ENCODE data around the gene RAX. TPM values are rescaled to one million over a fixed set of nuclear protein-coding genes. Genes with fewer than 3 reads are reported as not detected.

The RAX gene
- polyA plus RNA-seq, 3 donors, result not detected

GRCh38 chr18:59220164-59220783 is 53.0 kb downstream of the RAX start:
- no peak overlapping the region for H3K27ac ChIP-seq (ENCODE audit: low read depth, low read length)
- WGBS, 3 donors, result 2 to 3% (median 3%) methylated on average over 36 to 46 of the region's 46 CpGs

- WGBS, 3 donors, result 2 to 4% (median 2%) methylated on average over 22 to 29 of the region's 29 CpGs
- H3K27ac ChIP-seq (ENCODE audit: low read depth, low read length), result no peak within 1 kb of the TSS
Observed at GRCh38 chr18:59219672-59220163, 53.5 kb downstream of the RAX start, which contains the start of gene GRP. GRP (plus strand) TSS chr18:59220158; CDS start chr18:59220266, 108 bp downstream.

DNA sequence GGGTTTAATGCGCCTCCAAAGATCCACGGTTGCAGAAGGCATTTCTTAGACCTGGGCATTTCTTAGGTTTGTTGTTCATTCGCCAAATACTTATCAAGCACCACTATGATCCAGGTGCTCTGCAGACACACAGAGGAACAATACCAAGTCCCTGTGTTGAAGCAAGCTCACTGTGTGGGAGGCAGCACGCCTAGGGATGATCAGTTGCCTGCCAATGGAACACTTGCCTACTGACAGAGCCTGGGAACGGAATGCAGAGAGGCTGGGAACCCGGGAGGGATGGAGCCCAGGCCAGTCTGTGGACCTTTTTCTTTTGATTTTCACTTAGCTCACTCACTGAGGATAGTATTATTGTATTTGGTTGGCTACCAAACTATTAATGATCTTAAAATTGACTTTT is 55.2 kb downstream of the RAX start:
- H3K27ac ChIP-seq (ENCODE audit: low read depth, low read length), result no peak overlapping the region
- WGBS, 3 donors, result 64 to 77% (median 72%) methylated on average over 6 of the region's 6 CpGs

Other genes starting within 250 kb of the RAX start
- gene SEC11C, start 133.6 kb downstream of the RAX start, polyA plus RNA-seq, result 100 to 1,000 TPM in 1 of 3 donors, 10 to 100 TPM in 2; 27.6 to 141 (median 35.5) TPM
- under 1 TPM in 1 of 3 donors, not detected in 2; 0.31 TPM for gene GRP, start 53.3 kb downstream of the RAX start, polyA plus RNA-seq
- under 1 TPM in 1 of 3 donors, not detected in 2; 0.07 TPM for gene CPLX4, start 45.2 kb upstream of the RAX start, polyA plus RNA-seq
- 10 to 100 TPM; 14.4 to 28.2 (median 23.0) TPM for gene LMAN1, start 85.8 kb upstream of the RAX start, polyA plus RNA-seq

Data from adipose tissue (tissue), 3 donors.